Stimulated activated CD4-positive, alpha-beta T cell treated with anti-CD3 and anti-CD28 coated beads, Interleukin-2, amount 100 ng/mL, for 24 hours (primary cell): ENCODE data around the gene TIGD1.
"Not testable (repeated sequence)": the region's sequence is repeated elsewhere in the genome, so short reads cannot be mapped to it uniquely, and the experiment has no call there.

Experiments
- DNase-seq, 2 donors: peaks; one replicate each; pipeline ENCODE4 v3.0.0-alpha.2; 2020

TIGD1 gene

DNA sequence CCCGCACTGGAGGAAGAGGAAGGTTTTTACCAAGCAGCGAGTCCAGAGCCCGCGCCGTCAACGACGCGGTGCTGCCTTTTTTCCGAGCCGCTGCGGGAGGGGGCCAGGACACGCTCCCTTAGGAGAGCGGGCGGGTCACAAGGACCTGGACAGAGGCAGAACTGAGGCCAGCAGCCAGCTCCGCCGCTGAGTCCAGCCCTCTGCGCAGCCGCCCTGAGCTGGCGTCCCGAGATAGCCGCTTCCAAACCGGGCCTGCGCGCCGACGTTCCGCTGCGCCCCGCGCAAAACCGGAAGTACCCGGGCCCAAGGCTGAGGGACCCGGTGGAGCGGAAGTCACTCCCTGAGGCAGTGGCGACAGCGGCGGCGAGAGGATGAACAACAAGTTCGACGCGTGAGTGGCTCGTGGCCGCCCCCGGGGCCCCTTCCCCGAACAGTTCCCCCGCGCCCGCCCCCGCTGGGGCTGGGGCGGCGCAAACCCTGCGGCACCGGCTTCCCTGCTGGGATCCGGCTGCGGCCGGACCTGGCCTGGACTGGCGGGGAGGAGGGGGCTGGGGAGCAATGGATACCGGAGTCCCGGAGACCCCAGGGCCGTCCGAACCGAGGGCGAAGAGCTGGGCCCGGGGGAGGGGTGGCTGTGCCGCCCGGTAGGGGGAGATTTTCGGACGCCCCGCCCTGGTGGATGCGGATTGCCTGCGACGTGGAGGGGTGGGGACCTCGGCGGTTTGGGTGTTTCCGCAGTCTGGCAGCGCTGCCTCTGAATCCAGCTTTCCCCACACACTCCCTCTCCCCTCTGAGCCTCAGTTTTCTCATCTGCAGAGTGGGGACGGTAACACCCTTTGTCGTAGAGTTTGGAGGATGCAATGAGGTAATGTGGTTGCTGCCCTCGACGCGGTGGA, at the start of gene TIGD1, which contains the start of gene EIF4E2:
Gene TIGD1, minus strand, starts transcription at position 204 of the 896 bp plus-strand sequence. CDS start 675 bp downstream, outside the sequence.
Gene EIF4E2, plus strand, starts transcription at position 336 of the 896 bp plus-strand sequence. Its CDS starts 36 bp downstream, at position 372.
- DNase-seq = peak; percentile 93 to 94

DNA sequence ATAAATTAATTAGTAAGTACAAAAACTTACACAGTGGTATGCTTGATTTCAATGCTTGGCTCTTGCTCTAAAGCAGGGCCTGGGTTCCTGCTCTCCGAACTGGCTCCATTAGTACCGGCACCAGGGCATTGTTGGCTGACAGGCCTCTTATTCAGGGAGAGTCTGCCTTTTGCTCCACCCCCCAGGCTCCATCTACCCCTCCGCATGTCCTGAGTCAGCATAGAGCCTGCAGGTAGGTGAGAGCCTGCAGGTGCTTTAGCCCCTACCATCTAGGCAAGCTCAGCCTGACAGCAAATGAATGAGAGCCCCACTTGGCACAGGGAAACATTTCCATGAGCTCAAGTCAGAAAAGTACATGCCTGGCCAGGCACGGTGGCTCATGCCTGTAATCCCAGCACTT, 47.9 kb upstream of the TIGD1 start:
- no peak for DNase-seq

DNA sequence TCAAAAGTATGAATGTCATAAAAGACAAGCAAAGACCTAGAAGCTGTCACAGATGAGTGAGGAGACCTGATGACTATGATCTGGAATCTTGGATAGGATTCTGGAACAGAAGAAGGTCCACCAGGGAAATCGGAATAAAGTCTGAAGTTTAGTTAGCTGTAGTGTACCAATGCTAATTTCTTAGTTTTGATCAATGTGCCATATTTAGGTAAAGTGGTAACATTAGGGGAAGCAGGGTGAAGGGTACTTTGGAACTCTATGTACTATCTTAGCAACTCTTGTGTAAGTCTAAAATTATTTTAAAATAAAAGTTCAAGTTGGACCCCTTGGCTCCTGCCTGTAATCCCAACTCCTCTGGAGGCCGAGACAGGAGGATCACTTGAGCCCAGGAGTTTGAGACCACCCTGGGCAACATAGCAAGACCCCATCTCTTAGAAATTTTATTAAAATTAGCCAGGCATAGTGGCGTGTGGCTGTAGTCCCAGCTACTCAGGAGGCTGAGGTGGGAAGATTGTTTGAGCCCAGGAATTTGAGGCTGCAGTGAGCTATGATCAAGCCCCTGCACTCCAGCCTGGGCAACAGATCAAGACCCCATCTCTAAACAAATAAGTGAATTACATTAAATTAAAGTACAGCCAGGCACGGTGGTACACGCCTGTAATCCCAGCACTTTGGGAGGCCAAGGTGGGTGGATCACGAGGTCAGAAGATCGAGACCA, 47.2 kb upstream of the TIGD1 start:
- DNase-seq = no peak

DNA sequence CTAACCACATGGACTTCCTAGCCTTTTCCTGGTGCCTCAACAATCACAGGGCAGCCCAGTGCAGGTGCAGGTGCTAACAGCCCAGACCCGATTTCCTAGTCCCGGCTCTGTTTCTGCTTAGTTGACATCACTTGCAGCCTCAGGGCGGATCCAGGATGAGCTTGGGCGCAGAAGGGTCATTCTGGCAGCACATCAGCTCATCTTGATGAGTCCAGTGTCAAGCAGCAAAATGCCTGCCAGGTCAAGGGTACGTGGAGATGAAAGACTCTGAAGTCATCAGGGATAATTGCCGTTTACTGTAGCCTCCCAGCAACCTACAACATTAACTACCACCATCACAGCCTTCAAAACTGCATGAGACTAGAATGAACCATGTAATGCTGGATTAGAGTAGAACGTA, 43.6 kb upstream of the TIGD1 start:
- DNase-seq = no peak

DNA sequence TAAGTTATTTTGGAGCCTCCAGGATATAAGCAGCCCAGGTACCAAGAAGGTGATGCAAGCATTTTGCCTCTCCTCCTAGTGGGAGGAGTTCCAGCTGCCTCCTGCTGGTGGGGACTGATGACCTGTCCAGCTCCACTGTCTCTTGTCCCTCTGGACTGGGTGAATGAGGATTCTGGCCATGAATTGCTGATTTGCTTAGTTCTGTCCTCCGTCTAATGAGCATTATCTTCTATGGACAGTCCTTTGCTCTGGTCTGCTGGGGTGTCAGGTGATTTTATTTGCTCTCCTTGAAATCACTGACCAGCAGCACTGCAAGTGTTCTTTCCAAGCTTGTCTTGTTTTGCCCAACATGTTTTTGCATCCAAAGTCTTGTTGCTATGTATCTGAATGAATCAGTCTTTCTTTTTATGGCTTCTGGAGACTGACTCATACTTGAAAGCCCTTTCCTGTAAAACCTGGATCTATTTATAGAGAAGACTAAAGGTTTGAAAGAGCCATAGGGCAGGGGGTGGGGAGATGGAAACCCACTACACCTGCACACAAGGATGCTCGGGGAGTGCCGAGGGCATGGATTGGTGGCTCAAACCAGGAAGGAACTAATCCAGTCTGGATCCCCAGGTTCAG, 42.5 kb upstream of the TIGD1 start:
- DNase-seq = no peak

DNA sequence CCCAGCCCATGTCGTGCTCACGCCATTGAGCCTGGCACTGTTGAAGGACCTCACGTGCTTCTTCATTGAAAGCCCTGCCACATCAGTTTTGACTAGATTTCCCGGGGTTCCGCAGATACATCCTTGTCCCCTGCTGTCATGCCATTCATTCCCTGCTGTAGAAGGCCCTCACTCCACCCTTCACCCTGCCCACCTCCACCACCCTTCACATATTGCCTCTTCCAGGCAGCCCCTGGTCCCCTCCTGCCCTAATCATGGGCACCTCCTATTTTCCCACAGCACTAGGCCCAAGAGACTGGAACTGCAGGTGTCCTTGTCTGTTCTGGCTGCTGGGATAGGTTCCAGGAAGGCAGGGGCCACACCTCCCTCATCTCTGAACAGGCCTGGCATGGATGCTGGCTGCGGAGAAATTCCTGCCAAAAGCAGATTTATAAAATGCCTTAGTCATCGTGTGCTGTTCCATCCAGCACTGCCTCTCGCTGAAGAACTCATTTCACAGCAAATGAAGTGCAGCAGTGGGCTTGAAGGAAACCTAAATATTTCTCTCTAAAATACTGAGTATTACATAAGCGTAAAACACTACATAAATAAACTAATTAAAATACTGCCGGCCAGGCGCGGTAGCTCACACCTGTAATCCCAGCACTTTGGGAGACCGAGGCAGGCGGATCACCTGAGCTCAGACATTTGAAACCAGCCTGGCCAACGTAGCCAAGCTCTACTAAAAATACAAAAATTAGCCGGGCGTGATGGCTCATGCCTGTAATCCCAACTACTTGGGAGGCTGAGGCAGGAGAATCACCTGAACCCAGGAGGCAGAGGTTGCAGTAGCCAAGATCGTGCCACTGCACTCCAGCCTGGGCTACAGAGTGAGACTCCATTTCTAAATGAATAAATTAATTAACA, 38.6 kb upstream of the TIGD1 start:
- DNase-seq = no peak

DNA sequence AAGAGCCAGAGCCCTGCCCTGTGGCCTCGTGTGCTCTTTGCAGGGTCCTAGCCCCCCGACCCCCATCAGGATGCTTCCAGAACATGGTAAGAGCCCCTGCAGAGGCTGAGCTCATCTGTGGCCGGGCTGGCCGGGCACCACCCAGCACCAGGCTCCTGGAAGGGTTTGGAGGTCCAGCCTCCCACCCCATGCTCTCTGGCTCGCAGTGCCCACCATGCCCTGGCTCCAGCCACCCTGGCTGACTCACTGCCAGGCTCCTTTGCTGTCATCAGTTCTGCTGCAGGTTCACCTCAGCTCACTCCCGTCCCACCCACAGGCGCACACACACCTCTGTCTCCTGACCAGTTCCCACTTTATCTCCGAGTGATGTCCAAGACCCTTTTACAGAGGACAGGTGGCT, 37.7 kb upstream of the TIGD1 start:
- DNase-seq = no peak

DNA sequence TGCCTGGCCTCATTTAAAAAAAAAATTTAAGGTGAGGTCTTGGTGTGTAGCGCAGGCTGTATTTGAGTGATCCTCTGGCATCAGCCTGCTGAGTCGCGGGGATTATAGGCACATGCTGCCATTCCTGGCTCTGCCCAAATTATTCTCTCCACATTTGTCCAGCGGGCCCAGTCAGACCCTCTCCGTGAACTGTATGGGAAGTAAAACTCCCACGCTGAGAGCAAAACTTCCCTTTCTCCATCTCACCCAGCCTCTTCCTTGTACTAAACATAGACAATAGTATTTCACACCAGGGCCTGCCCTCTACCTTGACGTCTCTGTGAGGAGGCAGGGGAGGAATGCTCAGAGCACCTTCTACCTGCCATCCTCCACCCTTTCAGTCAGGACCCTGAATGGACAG, 37.2 kb upstream of the TIGD1 start:
- no peak for DNase-seq

DNA sequence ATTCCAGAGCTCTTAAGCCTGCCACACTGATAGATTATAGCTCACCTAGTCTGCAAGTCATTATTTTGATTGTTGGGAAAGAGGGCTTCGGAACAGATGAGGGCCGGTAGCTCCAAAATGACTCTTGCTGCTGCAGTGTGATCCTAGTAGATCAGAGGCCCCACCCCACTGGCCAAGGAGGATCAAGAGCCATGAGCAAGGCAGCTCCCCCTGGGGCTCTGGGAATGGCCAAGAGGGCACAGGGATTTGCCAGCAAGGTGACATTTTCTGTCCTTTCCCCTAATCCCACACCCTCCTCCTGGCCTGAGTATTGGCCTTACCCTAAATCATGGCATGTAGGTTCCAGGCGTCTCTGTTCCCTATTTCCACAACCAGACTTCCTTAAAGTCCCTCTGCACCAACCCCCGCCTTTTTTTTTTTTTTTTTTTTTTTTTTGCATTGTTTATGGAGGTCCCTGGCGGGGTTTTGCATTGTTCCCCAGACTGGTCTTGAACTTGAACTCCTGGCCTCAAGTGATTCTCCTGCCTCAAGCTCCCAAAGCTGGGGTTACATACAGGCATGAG, 36.7 kb upstream of the TIGD1 start:
- DNase-seq = no peak

DNA sequence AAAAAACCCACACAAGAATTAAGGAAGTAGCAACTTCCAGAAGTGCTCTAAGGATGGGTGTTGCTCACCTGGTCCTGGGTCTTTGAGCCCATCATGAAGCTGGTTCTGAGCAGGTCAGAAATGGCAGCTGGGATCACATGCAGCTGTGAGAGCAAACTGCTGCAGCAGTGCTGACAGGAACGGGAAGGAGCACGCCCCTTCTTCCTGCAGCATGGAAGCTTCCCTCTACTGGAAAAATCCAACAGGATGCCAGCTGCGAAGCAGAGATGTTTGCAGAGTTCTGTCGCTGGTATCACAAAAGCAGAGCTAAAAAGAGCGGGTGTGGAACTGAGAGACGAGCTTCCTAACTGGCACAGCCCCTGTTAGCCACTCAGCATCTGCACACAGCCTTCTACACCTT, 33.9 kb upstream of the TIGD1 start:
- DNase-seq = no peak

DNA sequence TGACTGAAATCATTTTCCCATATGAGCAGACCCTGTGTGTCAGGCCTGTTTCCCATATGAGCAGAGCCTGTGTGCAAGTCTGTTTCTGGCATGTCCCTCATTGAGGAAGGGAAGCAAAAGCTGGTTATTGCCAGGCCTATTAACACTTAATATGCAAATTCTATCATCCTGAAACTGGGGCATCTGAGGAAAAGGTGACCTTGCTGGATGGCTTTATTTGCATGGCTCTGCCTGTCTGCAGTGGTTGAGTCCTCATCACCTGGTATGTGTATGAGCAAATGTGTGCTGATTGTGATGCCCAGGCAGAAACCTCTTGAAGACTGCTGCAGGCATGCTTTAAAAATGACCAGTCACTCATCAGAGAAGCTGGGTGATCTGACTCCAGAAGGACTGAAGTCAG, 31.4 kb upstream of the TIGD1 start:
- DNase-seq = no peak

DNA sequence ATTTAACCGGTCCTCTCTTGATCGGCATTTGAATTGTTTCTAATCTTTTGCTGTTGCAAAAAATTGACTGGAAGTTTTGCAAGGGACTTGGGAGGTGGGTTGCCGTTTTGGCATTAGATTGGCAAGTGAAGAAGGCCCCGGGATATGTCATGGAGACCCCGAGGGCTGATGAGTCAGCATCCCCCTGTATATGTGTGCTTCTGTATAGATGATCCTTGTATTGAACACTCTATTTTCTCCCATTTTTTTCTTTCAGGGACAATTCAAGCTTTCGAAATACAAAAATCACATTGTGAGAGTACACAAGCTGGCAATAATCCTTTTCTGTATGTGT, 30.3 kb upstream of the TIGD1 start:
- DNase-seq = no peak

DNA sequence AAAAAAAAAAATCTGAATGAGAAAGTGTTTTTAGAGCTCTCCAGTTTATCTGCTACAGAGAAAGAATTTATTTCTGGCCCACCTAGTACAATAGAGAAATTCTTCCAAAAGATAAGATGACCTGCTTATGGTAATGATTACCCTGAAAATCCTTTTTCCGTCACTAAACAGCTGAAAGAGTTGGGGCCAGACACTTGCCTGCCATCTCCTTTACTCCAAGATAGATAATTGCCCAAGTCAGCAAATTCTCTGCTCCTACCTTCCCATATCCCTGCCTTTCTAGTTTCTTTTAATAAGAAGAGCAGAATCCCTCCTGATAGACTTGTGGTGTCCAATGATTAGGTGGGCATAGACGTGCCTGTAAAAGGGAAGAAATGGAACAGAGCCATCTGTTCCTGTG, 28.3 kb upstream of the TIGD1 start:
- DNase-seq = no peak

DNA sequence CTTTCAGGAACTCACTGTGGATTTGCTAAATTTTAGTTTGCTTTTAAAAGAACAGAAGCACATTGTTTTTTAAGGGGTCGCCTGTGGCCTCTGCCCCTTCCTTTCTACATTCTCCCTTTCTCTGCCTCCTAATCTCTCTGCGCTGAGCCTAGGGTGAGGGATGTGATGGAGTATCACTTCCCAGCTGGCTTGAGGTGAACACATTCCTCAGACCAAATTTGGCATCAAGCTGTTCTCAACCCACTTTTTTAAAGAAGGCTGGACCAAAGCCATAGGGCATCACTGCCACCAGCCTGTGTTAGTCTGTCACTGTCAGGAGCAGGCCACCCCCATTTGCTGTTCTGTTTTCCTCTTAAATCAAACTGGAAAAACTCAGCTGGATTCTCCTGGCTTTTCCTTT, 27.5 kb upstream of the TIGD1 start:
- DNase-seq = no peak

DNA sequence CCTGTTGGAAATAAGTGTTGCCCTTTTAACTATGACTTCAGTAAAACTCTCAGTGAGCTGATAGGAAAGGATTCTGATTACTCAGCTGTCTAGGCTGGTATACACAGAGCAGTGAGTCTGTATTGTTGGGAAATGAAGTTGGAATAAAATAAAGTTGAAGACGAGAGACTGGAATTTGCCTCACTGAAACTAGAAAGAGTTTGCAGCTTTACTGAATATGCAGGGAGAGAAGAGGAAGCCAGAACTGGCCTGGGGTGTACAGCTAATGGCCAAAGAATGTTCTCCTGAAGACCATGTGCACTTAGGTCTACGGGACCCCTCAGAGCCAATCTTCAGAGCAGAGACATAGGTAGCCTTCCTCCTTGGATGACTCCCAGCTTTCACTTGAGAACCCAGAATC, 26.6 kb upstream of the TIGD1 start:
- no peak for DNase-seq

DNA sequence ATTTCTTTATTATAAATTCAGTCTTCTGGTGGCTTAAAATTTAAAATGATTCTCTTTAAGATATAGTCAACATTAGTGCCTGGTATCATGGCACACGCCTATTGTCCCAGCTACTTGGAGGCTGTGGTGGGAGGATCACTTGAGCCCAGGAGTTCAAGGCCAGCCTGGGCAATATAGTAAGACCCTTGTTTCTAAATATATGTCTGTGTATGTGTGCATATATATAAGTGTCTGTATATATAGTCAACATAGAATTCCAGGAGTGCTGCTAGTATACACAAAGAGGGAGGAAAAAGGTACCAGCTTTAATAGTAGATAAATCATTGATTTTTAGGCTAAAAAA, 25.0 kb upstream of the TIGD1 start:
- DNase-seq = no peak

DNA sequence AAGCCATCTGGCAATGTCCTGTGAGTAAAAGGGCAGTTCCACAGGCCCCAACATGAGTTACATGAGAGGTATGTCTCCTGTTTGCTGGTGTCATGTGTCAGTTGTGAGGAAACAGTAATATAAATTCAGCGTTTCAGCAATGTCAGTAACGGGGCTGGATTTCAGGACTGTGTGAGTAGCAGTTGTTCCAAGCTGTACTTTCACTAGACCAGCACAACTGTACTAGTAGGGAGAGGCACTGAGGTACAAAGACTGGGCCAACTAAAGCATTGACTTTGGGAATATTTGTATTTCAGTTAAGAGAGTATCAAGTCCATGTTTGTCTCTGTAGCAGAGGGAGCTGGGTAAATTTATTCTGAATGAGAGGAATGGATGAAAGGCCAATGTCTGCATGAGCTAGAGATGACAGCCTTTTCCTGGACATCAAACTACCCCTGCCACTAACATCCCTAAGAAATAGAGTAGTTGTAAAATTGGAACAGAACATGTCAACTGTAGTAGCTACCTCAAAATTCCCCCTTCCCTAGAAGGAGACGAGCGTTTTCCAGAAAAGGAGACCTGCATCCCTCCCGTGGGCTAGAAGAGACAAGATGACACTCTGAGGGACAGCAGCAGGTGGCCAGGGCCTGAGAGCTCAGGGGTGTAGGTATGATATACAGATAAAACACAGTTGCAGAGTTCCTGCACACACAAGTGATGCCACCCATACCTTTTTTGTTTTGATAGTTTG, 24.5 kb upstream of the TIGD1 start:
- DNase-seq = no peak

DNA sequence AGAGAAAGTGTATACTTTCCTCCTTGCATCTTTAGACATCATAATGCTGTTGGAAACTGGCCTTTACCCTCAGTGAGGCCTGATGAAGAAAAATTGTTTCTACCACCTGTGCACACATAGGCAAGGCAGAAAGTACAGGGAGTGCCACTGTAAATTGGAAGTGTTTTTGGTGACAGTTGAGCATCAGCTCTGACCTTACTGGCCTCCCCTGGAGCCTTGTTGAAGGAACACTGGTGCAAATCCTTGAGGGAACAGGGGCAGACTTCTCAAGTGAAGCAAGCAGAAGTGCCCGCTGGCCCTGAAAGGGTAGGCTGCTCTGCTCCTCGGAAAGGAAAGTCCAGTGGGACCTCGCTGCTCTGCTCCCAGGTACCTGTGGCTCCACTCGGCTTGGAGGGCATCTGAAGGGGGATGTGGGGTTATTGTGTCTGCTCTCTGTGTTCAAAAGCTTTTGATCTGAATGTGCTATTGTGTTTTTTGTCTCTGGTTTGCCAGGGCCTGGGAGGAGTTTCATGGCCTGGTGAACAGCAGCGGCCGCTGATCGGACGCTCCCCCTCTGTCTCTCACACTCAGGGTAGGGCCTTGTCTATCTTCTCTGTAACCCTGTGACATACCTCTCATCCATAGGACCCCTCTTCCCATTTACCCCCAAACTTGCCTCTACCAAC, 23.5 kb upstream of the TIGD1 start:
- no peak for DNase-seq

DNA sequence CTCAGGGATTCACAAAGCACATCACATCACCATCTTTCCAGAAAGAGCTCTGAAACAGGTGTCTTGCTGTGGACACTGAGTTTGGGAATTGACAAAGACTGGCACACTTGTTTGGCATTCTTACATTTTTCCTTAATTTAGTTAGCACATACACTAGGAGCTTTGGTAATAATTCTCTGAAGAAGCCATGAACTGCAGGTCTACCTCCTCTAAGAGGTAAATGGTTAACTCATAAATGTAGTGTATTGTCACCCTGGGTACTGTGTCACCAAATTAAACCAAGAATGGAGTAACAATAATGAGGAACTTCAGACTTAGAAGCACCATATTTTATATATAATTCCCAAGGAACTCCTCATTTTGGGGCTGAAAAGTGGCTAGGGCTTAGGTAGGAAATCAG, 22.7 kb upstream of the TIGD1 start:
- no peak for DNase-seq

DNA sequence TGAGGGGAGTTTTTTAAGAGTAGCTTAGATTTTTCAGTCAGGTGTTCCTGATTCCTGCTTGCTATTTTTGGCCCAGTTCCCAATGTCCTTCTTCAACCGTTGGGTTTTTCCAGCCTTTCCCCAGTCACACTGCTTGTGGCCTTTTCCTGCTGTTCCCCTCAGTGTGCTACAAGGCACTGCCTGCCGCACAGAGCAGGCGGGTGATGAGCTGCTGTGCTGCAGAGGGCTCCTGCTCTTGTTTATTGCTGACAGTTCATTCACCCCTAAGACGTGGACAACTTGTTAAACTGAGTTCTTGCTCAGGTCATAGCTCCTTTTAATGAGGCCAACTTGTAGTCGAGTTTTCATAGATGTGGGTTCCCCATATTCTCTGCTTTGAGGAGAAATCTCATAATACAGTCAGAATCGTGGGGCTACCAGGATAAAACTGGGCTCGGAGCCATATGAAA, 20.7 kb upstream of the TIGD1 start:
- DNase-seq = no peak

DNA sequence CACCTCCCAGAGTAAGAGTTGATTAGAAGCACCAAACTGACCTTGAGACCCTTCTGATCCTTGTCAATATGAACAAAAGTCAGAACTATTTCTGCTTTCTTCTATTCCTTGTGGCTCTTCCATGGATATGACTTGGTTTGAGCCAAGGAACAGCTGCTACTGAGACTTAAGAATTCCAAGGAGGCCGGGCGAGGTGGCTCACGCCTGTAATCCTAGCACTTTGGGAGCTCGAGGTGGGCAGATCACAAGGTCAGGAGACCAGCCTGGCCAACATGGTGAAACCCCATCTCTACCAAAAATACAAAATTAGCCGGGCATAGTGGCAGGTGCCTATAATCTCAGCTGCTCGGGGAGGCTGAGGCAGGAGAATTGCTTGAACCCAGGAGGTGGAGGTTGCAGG, 20.1 kb upstream of the TIGD1 start:
- DNase-seq = not testable (repeated sequence)
